Measurements from ENCODE around the gene GARNL3.

Gene GARNL3

GRCh38 chr9:127316586-127317323 is 52.2 kb downstream of the GARNL3 start:
- DNase-seq, result no peak

- DNase-seq, result no peak
Observed at GRCh38 chr9:127318651-127319167, 54.1 kb downstream of the GARNL3 start.

- DNase-seq, result no peak
Observed at GRCh38 chr9:127319366-127320114, 55.0 kb downstream of the GARNL3 start.

GRCh38 chr9:127320115-127320378 is 55.5 kb downstream of the GARNL3 start:
- DNase-seq, result no peak

- no peak for DNase-seq
Observed at GRCh38 chr9:127323393-127323792, 58.8 kb downstream of the GARNL3 start.

GRCh38 chr9:127330501-127330900 is 65.9 kb downstream of the GARNL3 start:
- DNase-seq, result no peak

GRCh38 chr9:127333221-127334064 is 68.9 kb downstream of the GARNL3 start:
- DNase-seq, result no peak

GRCh38 chr9:127334725-127335124 is 70.2 kb downstream of the GARNL3 start:
- no peak for DNase-seq

- DNase-seq, result no peak
Observed at GRCh38 chr9:127336086-127336485, 71.5 kb downstream of the GARNL3 start.

GRCh38 chr9:127336506-127337352 is 72.2 kb downstream of the GARNL3 start:
- DNase-seq, result no peak

- DNase-seq, result no peak
Observed at GRCh38 chr9:127340721-127341120, 76.1 kb downstream of the GARNL3 start.

- DNase-seq, result no peak
Observed at GRCh38 chr9:127341152-127341551, 76.6 kb downstream of the GARNL3 start.

GRCh38 chr9:127344368-127345000 is 79.9 kb downstream of the GARNL3 start:
- no peak for DNase-seq

GRCh38 chr9:127345566-127345965 is 81.0 kb downstream of the GARNL3 start:
- no peak for DNase-seq

- DNase-seq, result no peak
Observed at GRCh38 chr9:127346584-127346983, 82.0 kb downstream of the GARNL3 start.

- no peak for DNase-seq
Observed at GRCh38 chr9:127347831-127348776, 83.5 kb downstream of the GARNL3 start.

GRCh38 chr9:127349483-127350113 is 85.0 kb downstream of the GARNL3 start:
- DNase-seq, result no peak

- DNase-seq, result no peak
Observed at GRCh38 chr9:127351182-127352166, 86.9 kb downstream of the GARNL3 start.

GRCh38 chr9:127353882-127354281 is 89.3 kb downstream of the GARNL3 start:
- DNase-seq, result no peak

Data from hematopoietic multipotent progenitor cell treated with erythropoietin and hydrocortisone succinate and interleukin-3 and kit ligand, for 8 days (in vitro differentiated cells).